HCT116 (cell line): ENCODE data around the gene KATNBL1. TPM values are rescaled to one million over a fixed set of nuclear protein-coding genes. Genes with fewer than 3 reads are reported as not detected.

ENCODE experiments used
- ATAC-seq: fragments of 200-7000 bp; cut with Tn5 transposase; 2 replicates; pipeline ENCODE4 v1.9.1; 2020; ENCODE audit warnings: mild to moderate bottlenecking, moderate library complexity
- BruUV-seq: library from RNA; stranded (reverse); fragments of 400-500 nt; replicated peaks from 2 replicates; lab custom pipeline; 2021; lab: Mats Ljungman, UMichigan
- CTCF ChIA-PET: fragments of 300-600 bp; sonication (Branson Sonifier 250); formaldehyde crosslinking; loops from one replicate; lab custom pipeline; 2021; ENCODE audit warnings: antibody characterized with exemption; lab: Charles Lee
- POLR2A ChIA-PET: fragments of 300-600, 350-600 bp; sonication (Branson Sonifier 250); formaldehyde crosslinking; loops from one replicate; lab custom pipeline; 2021; ENCODE audit warnings: antibody characterized with exemption; lab: Charles Lee
- RAD21 ChIA-PET, 2 experiments: fragments of 300-600 bp; sonication (Branson Sonifier 250); formaldehyde crosslinking; loops; one replicate each; lab custom pipeline; 2023; ENCODE audit warnings: low total read pairs in 2 of 2; ENCODE audit not compliant: uncharacterized antibody in 2 of 2, unreplicated experiment in 2 of 2, low non-redundant PET in 1 of 2; lab: Charles Lee
- DNase-seq: peaks from one replicate; pipeline ENCODE4 v3.0.0-alpha.2; 2010; ENCODE audit warnings: low read depth, low spot score
- H2AFZ ChIP-seq: fragments of 200-600 bp; shearing (Covaris generic), sonication (generic); 2 replicates; pipeline ENCODE4 v1.6.1; 2017; ENCODE audit warnings: low read depth, mixed run types, mixed read lengths, antibody characterized with exemption, low read length; ENCODE audit not compliant: poor library complexity, severe bottlenecking
- H3K27ac ChIP-seq: 2 replicates; pipeline ENCODE4 v1.5.1; 2012; ENCODE audit warnings: low read depth, low read length
- H3K27me3 ChIP-seq: fragments of 200-600 bp; sonication (generic); 2 replicates; pipeline ENCODE4 v1.6.1; 2016; ENCODE audit warnings: mixed run types, low read length, mixed read lengths; ENCODE audit not compliant: insufficient read depth
- H3K36me3 ChIP-seq, 2 experiments: fragments of 200-500 bp in 1 of 2; fragments of 200-600 bp in 1 of 2; sonication (Bioruptor generic) in 1 of 2; sonication (generic) in 1 of 2; 2 replicates each; pipeline versions ENCODE4 v1.5.1 to v1.6.1; 2014 to 2016; ENCODE audit warnings: low read length in 2 of 2, inconsistent platforms in 1 of 2, mixed read lengths in 1 of 2, mixed run types in 1 of 2; ENCODE audit not compliant: insufficient read depth in 2 of 2, control insufficient read depth in 1 of 2
- H3K4me1 ChIP-seq, 2 experiments: fragments of 200-600 bp in 1 of 2; sonication (generic) in 1 of 2; 2 replicates each; pipeline versions ENCODE4 v1.5.1 to v1.6.1; 2012 to 2017; ENCODE audit warnings: low read length in 2 of 2, inconsistent platforms in 1 of 2, mild to moderate bottlenecking in 1 of 2, mixed read lengths in 1 of 2, mixed run types in 1 of 2, moderate library complexity in 1 of 2; ENCODE audit not compliant: insufficient read depth in 2 of 2, control insufficient read depth in 1 of 2
- H3K4me2 ChIP-seq: fragments of 200-600 bp; sonication (generic); 2 replicates; pipeline ENCODE4 v1.6.1; 2017; ENCODE audit warnings: mixed run types, low read length, mixed read lengths
- H3K4me3 ChIP-seq, 2 experiments: fragments of 200-600 bp in 1 of 2; sonication (generic) in 1 of 2; replicated peaks in 1 of 2; 2 replicates each; pipeline ENCODE4 v1.5.1; 2011 to 2016; ENCODE audit warnings: low read length in 2 of 2, control low read depth in 1 of 2, low read depth in 1 of 2, mild to moderate bottlenecking in 1 of 2, mixed read lengths in 1 of 2, mixed run types in 1 of 2
- H3K79me2 ChIP-seq: fragments of 200-600 bp; sonication (generic); 2 replicates; pipeline ENCODE4 v1.6.1; 2017; ENCODE audit warnings: mild to moderate bottlenecking, mixed run types, low read length, moderate library complexity, mixed read lengths; ENCODE audit not compliant: insufficient read depth
- H3K9ac ChIP-seq: fragments of 200-600 bp; sonication (generic); 2 replicates; pipeline ENCODE4 v1.6.1; 2016; ENCODE audit warnings: low read length, mixed read lengths
- H3K9me2 ChIP-seq: fragments of 200-600 bp; sonication (generic), shearing (Covaris generic); 2 replicates; pipeline ENCODE4 v1.6.1; 2017; ENCODE audit warnings: mixed run types, mild to moderate bottlenecking, moderate library complexity; ENCODE audit not compliant: insufficient read depth
- H3K9me3 ChIP-seq, 2 experiments: fragments of 200-500 bp in 1 of 2; fragments of 200-600 bp in 1 of 2; sonication (Bioruptor generic) in 1 of 2; sonication (generic) in 1 of 2; 2 replicates each; pipeline ENCODE4 v1.6.1; 2014 to 2017; ENCODE audit warnings: low read length in 2 of 2, mixed read lengths in 2 of 2, inconsistent platforms in 1 of 2, low read depth in 1 of 2, mild to moderate bottlenecking in 1 of 2, mixed run types in 1 of 2, moderate library complexity in 1 of 2; ENCODE audit not compliant: control insufficient read depth in 1 of 2, insufficient read depth in 1 of 2
- H4K20me1 ChIP-seq: fragments of 200-600 bp; sonication (generic), shearing (Covaris generic); 2 replicates; pipeline ENCODE4 v1.6.1; 2017; ENCODE audit warnings: mixed run types, mild to moderate bottlenecking, moderate library complexity; ENCODE audit not compliant: insufficient read depth
- CBX3 ChIP-seq: IDR thresholded peaks from 2 replicates; pipeline ENCODE4 v1.6.1; 2012; ENCODE audit warnings: low read depth
- EZH2 ChIP-seq: fragments of 200-600 bp; sonication (generic); IDR thresholded peaks from 2 replicates; pipeline ENCODE4 v1.6.1; 2017; ENCODE audit warnings: antibody characterized with exemption, mixed run types
- EZH2phosphoT487 ChIP-seq: fragments of 200-600 bp; IDR thresholded peaks from 2 replicates; pipeline ENCODE4 v1.6.1; 2018; ENCODE audit warnings: antibody characterized with exemption, borderline replicate concordance
- FOSL1 ChIP-seq: IDR thresholded peaks from 2 replicates; pipeline ENCODE4 v1.6.1; 2012; ENCODE audit warnings: low read depth
- POLR2AphosphoS5 ChIP-seq: IDR thresholded peaks from 2 replicates; pipeline ENCODE4 v1.6.1; 2011; ENCODE audit warnings: mild to moderate bottlenecking, low read depth, low read length, moderate library complexity
- SIN3A ChIP-seq: IDR thresholded peaks from 2 replicates; pipeline ENCODE4 v1.6.1; 2012; ENCODE audit warnings: low read depth
- SRF ChIP-seq: IDR thresholded peaks from 2 replicates; pipeline ENCODE4 v1.6.1; 2012; ENCODE audit warnings: low read depth
- YY1 ChIP-seq: IDR thresholded peaks from 2 replicates; pipeline ENCODE4 v1.6.1; 2011; ENCODE audit warnings: low read length, low read depth, moderate library complexity, mild to moderate bottlenecking; ENCODE audit not compliant: insufficient replicate concordance; ENCODE audit errors: extremely low read depth
- ZFX ChIP-seq: fragments of 450-650 bp; IDR thresholded peaks from 2 replicates; pipeline ENCODE4 v1.6.1; 2017
- intact Hi-C: fragments of 100-400 bp; cut with micrococcal nuclease; formaldehyde crosslinking; loops from 2 replicates; pipeline ENCODE4 v1.10.0; 2022
- total RNA-seq: library from RNA; stranded (reverse); gene quantifications from one replicate; pipeline ENCODE4 v1.2.1, GENCODE V29; 2021; ENCODE audit not compliant: unreplicated experiment
- TF ChIP-seq, protein P1 (sequence below): IDR thresholded peaks from 2 replicates; pipeline ENCODE4 v1.6.1; 2011; ENCODE audit warnings: mild to moderate bottlenecking, low read length, moderate library complexity; ENCODE audit not compliant: insufficient replicate concordance; ENCODE audit errors: extremely low read depth
- TF ChIP-seq, protein P2 (sequence below): IDR thresholded peaks from 2 replicates; pipeline ENCODE4 v1.6.1; 2012
- TF ChIP-seq, protein P3 (sequence below): IDR thresholded peaks from 2 replicates; pipeline ENCODE4 v1.6.1; 2012; ENCODE audit warnings: low read depth

Gene KATNBL1
- total RNA-seq, 1 experiment from 2014 or later = 40.5 TPM

DNA sequence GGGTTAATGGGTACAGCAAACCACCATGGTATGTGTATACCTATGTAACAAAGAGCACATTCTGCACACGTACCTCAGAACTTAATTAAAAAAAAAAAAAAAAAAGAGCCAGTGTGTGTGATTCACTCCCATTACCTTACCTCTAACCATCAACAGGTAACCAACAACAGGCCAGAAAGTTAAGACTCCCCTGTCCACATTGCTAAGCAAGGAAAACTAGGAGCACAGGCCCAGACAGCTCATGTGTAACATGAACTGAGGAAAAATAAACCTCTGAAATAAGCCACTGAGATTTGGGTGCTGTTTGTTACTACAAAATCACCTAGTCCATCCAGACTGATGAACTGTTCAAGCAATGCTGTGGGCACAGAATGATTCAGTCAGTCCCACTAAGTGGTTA lies 6.0 kb downstream of the KATNBL1 start (continued):
- TF ChIP-seq CBX3 (no peak), SIN3A (no peak), EZH2 (no peak), SRF (no peak), ZFX (no peak), POLR2AphosphoS5 (no peak), EZH2phosphoT487 (no peak)
- TF ChIP-seq, protein P1, sequence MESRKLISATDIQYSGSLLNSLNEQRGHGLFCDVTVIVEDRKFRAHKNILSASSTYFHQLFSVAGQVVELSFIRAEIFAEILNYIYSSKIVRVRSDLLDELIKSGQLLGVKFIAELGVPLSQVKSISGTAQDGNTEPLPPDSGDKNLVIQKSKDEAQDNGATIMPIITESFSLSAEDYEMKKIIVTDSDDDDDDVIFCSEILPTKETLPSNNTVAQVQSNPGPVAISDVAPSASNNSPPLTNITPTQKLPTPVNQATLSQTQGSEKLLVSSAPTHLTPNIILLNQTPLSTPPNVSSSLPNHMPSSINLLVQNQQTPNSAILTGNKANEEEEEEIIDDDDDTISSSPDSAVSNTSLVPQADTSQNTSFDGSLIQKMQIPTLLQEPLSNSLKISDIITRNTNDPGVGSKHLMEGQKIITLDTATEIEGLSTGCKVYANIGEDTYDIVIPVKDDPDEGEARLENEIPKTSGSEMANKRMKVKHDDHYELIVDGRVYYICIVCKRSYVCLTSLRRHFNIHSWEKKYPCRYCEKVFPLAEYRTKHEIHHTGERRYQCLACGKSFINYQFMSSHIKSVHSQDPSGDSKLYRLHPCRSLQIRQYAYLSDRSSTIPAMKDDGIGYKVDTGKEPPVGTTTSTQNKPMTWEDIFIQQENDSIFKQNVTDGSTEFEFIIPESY = no peak
- TF ChIP-seq, protein P2, sequence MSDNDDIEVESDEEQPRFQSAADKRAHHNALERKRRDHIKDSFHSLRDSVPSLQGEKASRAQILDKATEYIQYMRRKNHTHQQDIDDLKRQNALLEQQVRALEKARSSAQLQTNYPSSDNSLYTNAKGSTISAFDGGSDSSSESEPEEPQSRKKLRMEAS = no peak

DNA sequence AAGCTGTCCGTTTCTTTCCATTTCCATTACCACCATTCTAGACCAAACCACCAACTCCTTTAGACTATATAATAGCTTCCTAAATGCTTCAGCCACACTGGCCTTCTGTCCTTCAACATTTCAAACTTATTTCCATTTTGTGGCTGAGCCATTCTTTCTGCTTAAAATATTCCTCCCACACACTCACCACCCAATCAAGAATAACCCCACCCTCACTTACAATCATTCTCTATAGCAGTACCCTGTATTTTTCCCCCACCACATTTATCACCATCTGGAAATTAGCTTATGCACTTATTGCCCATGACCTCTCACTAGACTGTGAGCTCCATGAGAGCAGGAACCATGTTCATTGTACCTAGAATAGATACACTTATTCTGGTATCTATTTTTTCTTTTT lies 6.6 kb downstream of the KATNBL1 start:
- TF ChIP-seq FOSL1 = no peak
- TF ChIP-seq, protein P2 = no peak
- TF ChIP-seq, protein P1 = no peak
- TF ChIP-seq YY1 = no peak
- TF ChIP-seq, protein P3, sequence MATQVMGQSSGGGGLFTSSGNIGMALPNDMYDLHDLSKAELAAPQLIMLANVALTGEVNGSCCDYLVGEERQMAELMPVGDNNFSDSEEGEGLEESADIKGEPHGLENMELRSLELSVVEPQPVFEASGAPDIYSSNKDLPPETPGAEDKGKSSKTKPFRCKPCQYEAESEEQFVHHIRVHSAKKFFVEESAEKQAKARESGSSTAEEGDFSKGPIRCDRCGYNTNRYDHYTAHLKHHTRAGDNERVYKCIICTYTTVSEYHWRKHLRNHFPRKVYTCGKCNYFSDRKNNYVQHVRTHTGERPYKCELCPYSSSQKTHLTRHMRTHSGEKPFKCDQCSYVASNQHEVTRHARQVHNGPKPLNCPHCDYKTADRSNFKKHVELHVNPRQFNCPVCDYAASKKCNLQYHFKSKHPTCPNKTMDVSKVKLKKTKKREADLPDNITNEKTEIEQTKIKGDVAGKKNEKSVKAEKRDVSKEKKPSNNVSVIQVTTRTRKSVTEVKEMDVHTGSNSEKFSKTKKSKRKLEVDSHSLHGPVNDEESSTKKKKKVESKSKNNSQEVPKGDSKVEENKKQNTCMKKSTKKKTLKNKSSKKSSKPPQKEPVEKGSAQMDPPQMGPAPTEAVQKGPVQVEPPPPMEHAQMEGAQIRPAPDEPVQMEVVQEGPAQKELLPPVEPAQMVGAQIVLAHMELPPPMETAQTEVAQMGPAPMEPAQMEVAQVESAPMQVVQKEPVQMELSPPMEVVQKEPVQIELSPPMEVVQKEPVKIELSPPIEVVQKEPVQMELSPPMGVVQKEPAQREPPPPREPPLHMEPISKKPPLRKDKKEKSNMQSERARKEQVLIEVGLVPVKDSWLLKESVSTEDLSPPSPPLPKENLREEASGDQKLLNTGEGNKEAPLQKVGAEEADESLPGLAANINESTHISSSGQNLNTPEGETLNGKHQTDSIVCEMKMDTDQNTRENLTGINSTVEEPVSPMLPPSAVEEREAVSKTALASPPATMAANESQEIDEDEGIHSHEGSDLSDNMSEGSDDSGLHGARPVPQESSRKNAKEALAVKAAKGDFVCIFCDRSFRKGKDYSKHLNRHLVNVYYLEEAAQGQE = no peak
- ChIA-PET POLR2A (no interaction called here), RAD21 (no interaction called here), CTCF (no interaction called here)
- H3K9me3 ChIP-seq = no peaks in the 10 kb centered on the region
- no peaks in the 10 kb centered on the region for H3K27me3 ChIP-seq
- H4K20me1 ChIP-seq = no peaks in the 10 kb centered on the region
- no peak overlapping the region for H3K4me2 ChIP-seq
- no TSS peak for BruUV-seq
- H3K27ac ChIP-seq = no peak overlapping the region
- no peak overlapping the region for H3K9ac ChIP-seq
- 0 out of 4 replicates have a peak, but pooled peaks cover 0 to 2% of the 10 kb centered on the region in 2 experiments for H3K36me3 ChIP-seq
- intact Hi-C loops = no loop called here
- no peaks in the 10 kb centered on the region for H3K9me2 ChIP-seq
- DNase-seq = no peak
- H3K4me1 ChIP-seq = peaks cover 0 to 10% of the 10 kb centered on the region in 2 experiments; a peak in 2 of 4 replicates
- H3K79me2 ChIP-seq = peaks cover 96% of the 10 kb centered on the region
- no peak overlapping the region for H2AFZ ChIP-seq
- H3K4me3 ChIP-seq = no peak overlapping the region
- no peak for ATAC-seq
